ENCODE results near the gene DOCK1.

The DOCK1 gene

DNA sequence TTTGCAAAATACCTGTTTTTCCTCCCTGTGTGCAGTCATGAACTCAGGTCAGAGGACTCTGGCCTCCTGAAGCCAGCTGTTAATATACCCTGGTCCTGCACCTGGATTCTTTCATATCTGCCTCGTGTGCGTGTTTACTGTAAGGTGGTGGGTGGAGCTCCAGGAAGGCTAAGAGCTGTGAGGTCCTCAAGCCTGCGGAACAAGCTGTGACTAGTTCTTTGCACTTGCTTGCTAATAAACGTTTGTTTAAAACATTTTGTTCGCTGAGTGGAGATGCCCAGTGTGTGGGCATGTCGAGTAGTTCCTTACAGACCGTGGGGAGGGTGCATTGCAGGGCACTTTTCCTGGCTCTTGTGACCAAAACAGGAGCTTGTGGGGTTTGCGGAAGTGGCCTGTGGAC is 139.0 kb downstream of the DOCK1 start:
- no peak for DNase-seq

DNA sequence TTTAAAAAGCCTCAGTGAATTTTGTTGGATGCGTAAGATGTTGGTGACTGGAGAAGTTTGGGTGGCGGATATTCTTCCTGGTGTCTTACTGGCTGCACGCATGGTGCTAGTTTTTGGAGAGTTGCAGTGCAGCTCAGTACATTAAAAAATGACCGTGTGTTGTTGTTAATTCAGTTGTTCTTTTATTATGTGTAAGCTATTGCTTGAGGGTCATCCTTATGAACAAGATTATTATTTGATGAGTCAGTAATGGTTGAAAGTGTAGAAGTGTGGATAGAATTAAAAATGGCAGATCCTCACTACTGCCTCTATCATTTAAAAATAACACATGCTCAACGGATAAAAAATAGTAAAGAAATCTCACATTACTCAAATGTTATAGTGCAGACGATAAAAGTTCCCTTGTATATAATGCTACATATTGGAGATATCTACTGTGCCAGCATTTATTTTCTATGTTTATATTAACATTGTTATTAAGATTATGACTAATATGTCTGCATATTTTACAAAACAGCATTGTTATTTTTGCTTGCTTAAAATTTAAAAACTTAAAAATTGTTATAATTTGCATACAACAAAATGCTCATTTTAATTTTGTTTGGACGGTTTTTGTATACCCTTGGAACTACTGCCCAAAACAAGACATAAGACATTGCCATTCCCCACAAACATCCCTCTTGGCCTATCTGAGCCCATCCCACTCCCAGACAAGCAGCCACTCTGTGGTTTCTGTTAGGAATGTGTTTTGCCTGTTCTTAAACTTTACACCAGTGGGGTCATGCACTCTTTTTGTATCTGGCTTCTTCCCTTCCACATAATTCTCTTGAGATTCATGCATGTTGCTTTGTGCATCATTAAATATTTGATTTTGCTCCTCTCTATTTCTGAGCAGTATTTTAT is 142.0 kb downstream of the DOCK1 start:
- no peak for DNase-seq

GRCh38 chr10:127047878-127048238 is 142.6 kb downstream of the DOCK1 start:
- DNase-seq: no peak

DNA sequence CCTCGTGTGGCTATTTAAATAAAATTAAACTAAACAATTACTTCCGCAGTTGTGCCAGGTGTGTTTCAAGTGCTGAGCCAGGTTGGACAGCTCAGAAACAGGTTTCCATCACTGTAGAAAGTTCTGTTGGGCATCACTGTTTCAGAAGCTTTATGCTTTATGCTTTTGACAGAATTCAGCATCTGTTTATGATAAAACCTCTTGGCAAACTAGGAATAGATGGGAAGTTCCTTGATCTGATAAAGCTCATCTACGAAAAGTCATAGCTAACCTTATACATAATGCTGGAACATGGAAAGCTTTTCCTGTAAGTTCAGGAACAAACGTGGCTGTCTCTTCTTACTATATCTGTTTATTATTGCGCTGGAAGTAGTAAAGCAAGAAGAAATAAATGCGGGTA is 143.4 kb downstream of the DOCK1 start:
- no peak for DNase-seq

GRCh38 chr10:127052001-127052400 is 146.8 kb downstream of the DOCK1 start:
- no peak for DNase-seq

- DNase-seq: no peak
These were observed 150.0 kb downstream of the DOCK1 start for GRCh38 chr10:127055263-127055662.

DNA sequence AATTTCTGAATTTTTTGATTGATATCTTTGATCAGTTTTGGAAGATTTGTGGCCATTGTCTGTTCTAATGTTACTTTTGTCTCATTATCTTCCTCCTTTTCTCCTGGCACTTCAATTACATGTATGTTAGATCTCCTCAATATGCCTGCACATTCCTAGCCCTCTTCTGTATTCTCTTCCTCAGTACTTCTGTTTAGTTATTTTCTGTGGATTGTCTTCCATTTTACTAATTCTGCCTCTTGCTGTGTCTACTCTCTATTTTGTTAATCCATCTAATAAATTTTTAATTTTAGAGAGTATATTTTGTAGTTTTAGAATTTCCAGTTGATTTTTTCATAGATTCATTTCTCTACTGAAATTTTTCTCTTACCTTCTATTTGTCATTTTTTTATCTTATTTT is 154.1 kb downstream of the DOCK1 start:
- no peak for DNase-seq

GRCh38 chr10:127063762-127064161 is 158.5 kb downstream of the DOCK1 start:
- no peak for DNase-seq

GRCh38 chr10:127064474-127064873 is 159.2 kb downstream of the DOCK1 start:
- DNase-seq: no peak

GRCh38 chr10:127067542-127068194 is 162.4 kb downstream of the DOCK1 start:
- DNase-seq: no peak

GRCh38 chr10:127068485-127068884 is 163.3 kb downstream of the DOCK1 start:
- no peak for DNase-seq

DNA sequence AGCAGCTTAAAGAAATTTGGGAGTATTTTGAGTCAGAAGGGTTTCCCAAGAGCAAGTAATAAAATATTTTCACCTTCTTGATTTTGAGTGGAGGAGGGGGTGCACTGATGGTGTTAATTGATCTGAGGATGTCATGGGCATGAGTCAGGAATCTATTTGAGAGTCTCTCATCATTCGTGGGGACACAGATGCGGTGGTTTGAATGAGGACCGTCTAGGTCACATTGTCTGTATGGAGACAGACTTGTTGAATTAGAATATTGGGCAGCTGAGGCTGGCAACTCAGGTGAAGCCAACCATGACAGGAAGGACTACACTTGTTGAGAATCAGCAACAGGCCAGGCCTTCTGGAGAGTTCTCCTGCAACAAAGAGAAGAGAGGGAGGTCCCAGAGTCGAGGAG is 164.2 kb downstream of the DOCK1 start:
- peak; percentile 4 for DNase-seq

DNA sequence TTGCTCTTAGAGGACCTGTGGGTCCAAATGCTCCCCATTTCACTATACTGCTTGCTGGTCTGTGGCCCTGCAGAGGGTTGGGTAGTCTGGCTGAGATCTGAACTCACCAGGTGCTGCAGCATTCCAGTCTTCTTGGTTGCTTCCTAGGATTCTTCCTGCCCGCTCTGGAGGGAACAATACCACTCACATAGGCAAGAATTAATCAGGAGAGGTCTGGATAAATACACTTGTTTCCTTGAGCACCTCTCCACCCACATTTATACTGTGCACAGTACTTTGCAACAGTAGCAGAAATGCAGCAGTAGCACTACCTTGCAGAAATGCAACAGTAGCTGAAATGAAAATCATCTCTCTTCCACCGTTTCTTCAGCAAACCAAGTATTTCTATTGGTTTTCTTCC is 165.9 kb downstream of the DOCK1 start:
- DNase-seq: no peak

DNA sequence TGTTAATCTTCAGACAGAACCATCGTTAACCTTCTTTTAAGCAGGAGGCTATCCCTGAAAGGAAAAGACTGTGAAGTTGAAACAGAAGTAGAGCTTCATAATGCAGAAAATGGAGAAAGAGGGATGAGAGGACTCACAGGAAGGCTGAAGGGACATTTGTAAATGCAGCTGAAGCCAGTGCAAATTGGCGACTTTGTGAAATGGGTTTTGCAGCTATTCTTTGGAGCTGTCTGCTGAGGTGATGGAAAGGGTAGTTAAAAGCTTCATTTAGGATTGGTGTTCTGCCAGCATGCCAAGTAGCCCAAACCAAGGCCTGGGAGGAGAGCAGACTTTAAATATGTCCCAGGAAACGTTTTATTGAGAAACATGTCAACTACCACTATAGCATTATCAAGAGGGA is 168.4 kb downstream of the DOCK1 start:
- no peak for DNase-seq

DNA sequence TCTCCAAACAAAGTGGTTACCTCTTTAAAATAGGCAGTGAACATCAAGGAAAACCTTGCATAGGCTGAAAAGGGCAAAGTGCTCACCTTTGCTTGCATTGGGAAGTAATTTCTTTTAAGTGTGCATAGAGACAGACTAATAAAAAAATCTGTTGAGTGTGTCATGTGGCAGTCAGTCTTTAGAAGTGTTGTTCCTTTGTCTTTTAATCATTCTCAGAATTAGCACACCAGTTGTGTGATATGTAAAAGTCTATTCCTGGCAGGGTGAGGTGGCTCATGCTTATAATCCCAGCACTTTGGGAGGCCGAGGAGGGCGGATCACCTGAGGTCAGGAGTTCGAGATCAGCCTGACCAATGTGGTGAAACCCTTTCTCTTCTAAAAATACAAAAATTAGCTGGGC is 174.2 kb downstream of the DOCK1 start:
- DNase-seq: no peak

DNA sequence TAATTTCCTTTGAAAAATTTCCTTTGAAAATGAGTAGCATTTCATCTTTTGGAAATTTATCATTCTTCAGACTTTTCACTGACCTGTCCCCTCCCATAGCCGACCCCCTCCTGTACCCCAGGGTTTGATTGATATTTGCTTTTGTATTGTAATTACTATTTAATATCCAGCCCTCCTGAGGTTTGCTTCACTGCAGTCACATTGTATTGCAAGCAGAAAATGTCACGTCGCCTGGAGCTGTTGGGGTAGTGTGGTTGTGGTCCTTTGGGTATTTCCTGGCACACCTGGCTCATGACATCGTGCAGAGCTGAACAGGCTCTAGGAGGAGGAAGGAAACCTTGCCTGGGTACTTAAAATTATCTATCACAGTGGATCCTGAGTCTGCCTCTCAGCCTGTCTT is 175.1 kb downstream of the DOCK1 start:
- DNase-seq: no peak

DNA sequence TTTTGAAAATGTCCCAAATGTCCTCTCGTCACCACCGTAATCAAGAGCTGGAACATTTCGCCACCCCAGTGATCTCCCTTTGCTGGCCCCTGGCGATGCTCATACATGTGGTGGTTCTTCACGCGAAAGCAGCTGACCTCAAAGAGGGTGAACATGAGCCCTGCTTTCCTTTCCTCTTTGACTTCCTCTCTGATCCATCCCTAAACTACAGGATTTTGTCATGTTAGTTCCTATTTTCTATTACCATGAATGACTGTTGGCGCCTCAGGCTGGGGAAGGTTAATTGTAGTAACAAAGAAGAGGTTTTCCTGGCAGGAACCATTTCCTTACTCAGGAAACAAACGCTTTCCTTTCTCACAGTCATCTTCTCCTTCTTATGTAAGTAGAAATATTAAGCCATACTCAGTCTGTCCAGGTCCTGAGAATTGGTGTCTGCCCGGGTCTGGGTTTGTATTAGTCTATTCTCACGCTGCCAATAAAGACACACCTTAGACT is 176.7 kb downstream of the DOCK1 start:
- DNase-seq: no peak

GRCh38 chr10:127082651-127083050 is 177.4 kb downstream of the DOCK1 start:
- DNase-seq: no peak

- no peak for DNase-seq
These were observed 180.7 kb downstream of the DOCK1 start for GRCh38 chr10:127085957-127086356.

DNA sequence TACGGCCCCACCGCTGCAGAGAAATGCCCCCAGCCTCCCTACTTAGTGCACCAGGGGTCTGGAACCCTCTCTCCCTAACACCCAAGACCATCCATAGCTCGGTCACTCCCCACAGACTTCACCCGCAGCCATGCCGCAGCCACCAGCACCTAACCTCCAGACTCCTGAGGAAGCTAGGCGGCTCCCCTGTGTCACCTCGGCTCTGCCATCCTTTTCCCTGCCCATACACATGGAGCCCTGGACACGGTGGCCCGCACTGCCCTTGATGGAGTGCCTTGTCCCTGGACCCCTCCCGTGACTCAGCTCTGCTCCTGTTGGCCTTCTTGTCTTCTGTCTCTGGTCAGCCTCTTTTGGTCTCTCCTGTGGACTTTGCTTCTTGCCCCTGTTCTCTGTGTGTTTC is 183.7 kb downstream of the DOCK1 start:
- DNase-seq: no peak

- no peak for DNase-seq
These were observed 184.2 kb downstream of the DOCK1 start for GRCh38 chr10:127089446-127089845.

DNA sequence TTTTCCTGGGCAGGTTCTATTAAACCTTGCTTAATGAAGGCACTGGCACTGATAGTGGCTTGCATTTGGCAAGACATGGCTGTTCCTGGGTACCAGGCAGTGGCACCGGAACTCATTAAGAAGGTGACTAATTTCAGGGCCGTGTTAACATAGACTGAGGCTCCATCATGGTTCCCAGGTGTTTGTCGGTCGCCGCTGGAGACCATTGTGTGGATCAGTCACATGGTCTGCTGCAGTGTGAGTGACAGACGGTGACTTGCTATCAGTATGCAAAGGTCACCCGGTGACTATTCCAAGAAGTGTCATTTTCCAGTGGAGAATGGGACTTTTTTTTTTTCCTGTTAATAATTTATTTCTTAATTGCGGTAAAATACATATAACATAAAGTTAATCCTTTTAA is 184.9 kb downstream of the DOCK1 start:
- DNase-seq: no peak

DNA sequence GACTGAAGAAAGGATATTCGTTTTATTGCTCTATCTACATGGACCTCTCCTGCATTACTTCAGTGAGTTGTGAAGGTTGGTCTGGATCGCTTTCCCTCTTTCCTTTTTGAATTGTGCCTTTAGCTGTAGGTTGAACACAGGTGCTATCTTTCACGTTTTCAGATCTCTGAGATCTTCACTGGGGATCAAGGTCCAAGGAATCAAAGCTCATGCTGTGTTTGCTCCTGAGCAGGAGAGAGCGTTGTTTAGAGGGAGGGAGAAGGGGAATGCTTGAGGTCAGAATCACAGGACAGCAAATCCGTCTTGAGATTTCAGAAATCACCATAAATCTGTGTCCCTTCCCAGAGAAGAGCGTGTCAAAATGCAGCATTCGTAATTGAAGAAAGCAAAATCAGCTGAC is 186.1 kb downstream of the DOCK1 start:
- no peak for DNase-seq

- DNase-seq: no peak
These were observed 187.7 kb downstream of the DOCK1 start for GRCh38 chr10:127092916-127093315.

Data from NCI-H345 (cell line).